HUES6 (cell line): Measurements from ENCODE around the gene RAB34.
"Not testable (repeated sequence)": the region's sequence is repeated elsewhere in the genome, so short reads cannot be mapped to it uniquely, and the experiment has no call there.

Experiments used
- H3K27ac ChIP-seq: 2 replicates; pipeline ENCODE4 v1.7.0; 2013; ENCODE audit warnings: low read depth, mild to moderate bottlenecking, low read length, inconsistent platforms
- H3K27me3 ChIP-seq: 2 replicates; pipeline ENCODE4 v1.6.1; 2013; ENCODE audit warnings: low read length; ENCODE audit not compliant: control insufficient read depth, insufficient read depth
- H3K36me3 ChIP-seq: 2 replicates; pipeline ENCODE4 v1.6.1; 2013; ENCODE audit warnings: low read length; ENCODE audit not compliant: control insufficient read depth, insufficient read depth
- H3K4me1 ChIP-seq: 2 replicates; pipeline ENCODE4 v1.6.1; 2013; ENCODE audit warnings: low read length; ENCODE audit not compliant: control insufficient read depth, insufficient read depth
- H3K4me3 ChIP-seq: 2 replicates; pipeline ENCODE4 v1.5.1; 2013; ENCODE audit warnings: low read depth, low read length
- H3K9ac ChIP-seq: one replicate; pipeline ENCODE4 v1.6.1; 2013; ENCODE audit warnings: mild to moderate bottlenecking, low read length
- H3K9me3 ChIP-seq: 2 replicates; pipeline ENCODE4 v1.6.1; 2013; ENCODE audit warnings: low read depth, low read length; ENCODE audit not compliant: control insufficient read depth, insufficient read depth

The RAB34 gene

DNA sequence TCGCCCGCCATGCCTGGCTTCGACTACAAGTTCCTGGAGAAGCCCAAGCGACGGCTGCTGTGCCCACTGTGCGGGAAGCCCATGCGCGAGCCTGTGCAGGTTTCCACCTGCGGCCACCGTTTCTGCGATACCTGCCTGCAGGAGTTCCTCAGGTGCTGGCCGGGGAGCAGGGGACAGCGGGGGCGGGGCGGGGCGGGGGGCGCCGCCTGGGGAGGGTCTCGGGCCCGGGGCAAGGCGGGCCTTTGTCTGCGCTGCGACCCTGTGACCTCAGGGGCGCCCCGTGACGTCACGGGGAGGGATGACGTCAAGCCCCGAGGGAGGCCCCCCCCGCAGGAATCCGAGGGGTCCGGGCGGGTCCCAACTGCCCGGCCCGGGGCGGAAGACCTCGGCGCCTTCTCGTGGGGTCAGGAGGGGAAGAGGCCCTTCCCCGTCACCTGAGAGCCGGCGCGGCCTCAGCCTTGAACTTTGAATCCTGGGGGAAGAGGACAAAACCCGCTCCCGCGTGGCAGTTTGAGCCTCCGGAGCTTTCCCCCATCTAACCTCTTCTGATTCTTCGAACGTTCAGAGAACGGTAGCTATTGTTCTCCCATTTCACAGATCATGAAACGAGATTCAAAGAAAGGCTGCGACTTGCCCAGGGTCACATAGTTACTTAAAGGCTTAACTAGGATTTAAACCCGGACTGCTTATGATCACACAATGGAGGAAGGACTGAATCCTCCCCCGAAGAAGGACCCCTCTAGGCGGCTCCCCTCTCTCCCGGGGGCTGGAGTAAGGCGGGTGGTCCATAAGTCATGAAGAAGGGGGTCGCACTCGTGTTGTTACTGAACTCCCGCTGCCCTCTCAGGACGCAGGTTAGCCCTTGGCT is 26.7 kb upstream of the RAB34 start:
- Histone ChIP-seq H3K27me3 (no peaks in the 10 kb centered on the region), H3K4me3 (peak overlapping the region; percentile 71), H3K9me3 (no peaks in the 10 kb centered on the region), H3K4me1 (peaks cover 33% of the 10 kb centered on the region), H3K36me3 (peaks cover 56% of the 10 kb centered on the region), H3K27ac (peak overlapping the region; percentile 86), H3K9ac (peak overlapping the region; percentile 99)

DNA sequence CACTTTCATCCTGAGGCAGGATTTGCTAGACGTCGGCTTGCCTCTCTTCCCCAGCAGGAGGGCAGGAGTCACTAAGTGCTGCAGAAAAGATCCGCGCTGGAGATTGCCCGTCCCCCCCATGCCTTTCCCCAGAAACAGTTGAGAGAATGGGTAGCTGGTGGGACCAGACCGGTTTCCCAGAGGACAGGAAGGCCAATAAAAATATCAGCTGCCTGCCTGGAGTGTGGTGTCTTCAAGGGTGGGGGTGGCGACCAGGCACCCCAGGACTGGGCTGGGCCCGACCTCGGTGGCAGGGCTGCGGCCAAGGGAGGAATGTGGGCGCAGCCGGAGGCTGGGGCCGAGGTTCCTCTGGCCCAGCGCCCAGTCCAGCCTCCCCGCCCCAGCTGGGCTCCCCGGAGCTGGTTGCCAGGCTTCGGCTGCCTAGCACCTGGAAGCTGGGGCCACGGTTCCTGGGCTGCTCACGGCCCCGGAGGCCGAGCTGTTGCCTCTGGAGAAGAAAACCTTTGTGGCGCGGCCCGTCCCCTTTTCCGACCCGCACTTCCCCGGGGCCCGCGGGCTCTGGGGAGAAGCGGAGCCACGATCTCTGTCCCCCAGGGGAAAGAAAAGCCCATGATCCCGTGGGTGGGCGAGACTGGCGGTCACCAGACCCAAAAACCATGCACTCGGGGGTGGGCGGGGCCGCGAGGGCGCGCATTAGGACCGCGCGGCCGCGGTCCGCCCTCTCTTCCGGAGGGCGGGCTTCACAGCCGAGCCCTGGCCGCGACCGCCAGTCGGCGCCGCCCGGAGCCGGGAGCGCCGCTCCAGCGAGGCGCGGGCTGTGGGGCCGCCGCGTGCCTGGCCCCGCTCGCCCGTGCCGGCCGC is 25.8 kb upstream of the RAB34 start, which contains the start of gene TRAF4:
Gene TRAF4 (plus strand): TSS at position 769 of the 861 bp plus-strand sequence. CDS start 102 bp downstream, outside the sequence.
- Histone ChIP-seq H3K27me3 (no peaks in the 10 kb centered on the region), H3K4me1 (peaks cover 33% of the 10 kb centered on the region), H3K4me3 (peak within 1 kb of the TSS; percentile 71), H3K9me3 (no peaks in the 10 kb centered on the region), H3K27ac (peak within 1 kb of the TSS; percentile 94), H3K36me3 (peaks cover 56% of the 10 kb centered on the region), H3K9ac (peak within 1 kb of the TSS; percentile 99)

DNA sequence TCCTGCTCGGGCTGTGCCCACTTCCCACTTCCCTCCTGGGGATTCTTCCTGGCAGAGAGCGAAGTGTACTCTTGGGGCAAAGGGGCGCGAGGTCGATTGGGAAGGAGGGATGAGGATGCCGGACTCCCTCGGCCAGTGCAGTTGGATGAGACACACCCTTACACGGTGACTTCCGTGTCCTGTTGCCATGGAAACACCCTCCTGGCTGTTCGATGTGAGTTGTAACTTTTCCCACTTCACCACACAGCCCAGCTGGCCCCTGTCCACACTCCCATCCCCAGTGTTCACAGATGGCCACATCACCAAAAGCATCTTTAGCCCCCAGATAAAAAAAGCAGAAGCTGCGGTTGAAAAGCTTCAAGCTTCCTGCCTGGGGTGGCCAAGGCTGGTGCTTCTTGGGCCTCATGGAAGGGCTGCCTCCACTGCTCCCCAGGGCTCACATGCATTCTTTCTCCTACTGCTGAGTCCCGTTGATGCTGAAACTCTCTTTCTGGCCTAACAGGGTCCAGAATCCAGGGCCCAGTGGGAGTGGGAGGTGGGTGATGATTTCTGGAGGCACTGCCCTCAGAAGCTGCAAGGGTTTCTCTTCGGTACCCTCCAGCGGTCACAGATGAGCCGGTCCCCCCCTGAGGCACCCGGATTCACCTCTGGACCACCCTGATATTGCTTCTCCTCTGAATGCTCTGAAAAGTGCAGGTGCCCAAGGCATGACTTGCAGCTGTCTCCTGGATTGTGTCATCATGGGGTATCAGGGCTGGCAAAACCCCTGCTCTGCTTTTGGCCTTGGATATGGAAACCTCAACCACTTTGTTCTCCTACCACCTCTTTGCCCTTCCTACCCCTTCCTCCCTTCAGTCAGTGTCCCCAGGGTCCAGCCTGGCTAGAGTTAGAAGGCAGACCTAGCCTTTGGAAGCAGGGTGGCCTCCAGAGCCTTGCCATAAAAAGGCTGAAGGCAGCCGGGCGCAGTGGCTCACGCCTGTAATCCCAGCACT is 24.0 kb upstream of the RAB34 start:
- H3K9ac ChIP-seq, result no peak overlapping the region
- no peaks in the 10 kb centered on the region for H3K27me3 ChIP-seq
- no peak overlapping the region for H3K27ac ChIP-seq
- peaks cover 22% of the 10 kb centered on the region for H3K4me1 ChIP-seq
- H3K36me3 ChIP-seq, result peaks cover 51% of the 10 kb centered on the region
- H3K9me3 ChIP-seq, result no peaks in the 10 kb centered on the region
- no peak overlapping the region for H3K4me3 ChIP-seq

GRCh38 chr17:28740406-28741357 is 23.0 kb upstream of the RAB34 start:
- H3K9ac ChIP-seq, result no peak overlapping the region
- peaks cover 12% of the 10 kb centered on the region for H3K4me1 ChIP-seq
- no peaks in the 10 kb centered on the region for H3K9me3 ChIP-seq

DNA sequence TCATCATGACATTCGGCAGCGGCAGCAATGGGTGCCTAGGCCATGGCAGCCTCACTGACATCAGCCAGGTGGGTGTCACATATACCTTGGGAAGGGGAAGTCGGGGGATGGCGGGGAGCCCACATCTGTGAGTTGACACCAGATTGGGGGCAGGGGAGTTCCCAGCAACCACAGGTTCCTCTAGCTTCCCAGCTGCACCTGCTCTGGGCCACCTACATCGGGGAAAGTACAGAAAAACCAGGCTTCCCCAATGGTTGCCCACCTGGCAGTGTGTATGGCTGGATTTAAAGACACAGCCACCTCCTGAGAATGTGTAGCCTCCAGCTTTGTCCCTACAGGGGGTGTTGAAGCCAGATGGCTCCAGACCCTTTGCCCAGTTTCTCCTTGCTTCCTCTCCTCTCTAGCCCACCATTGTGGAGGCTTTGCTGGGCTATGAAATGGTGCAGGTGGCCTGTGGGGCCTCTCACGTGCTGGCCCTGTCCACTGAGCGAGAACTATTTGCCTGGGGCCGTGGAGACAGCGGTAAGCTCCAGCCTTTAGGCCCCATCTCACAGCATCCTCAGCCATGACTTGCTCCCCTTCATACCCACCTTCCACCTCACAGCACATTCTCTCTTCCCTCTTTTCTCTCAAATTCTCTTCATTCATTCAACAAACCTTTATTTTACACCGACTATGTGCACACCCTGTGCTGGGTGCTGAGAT is 21.2 kb upstream of the RAB34 start:
- no peaks in the 10 kb centered on the region for H3K27me3 ChIP-seq
- H3K4me3 ChIP-seq, result no peak overlapping the region
- no peak overlapping the region for H3K27ac ChIP-seq
- peaks cover 47% of the 10 kb centered on the region for H3K36me3 ChIP-seq
- peaks cover 15% of the 10 kb centered on the region for H3K4me1 ChIP-seq
- no peaks in the 10 kb centered on the region for H3K9me3 ChIP-seq
- no peak overlapping the region for H3K9ac ChIP-seq

More at GRCh38 chr17:28740406-28741357, 23.0 kb upstream of the RAB34 start:
- no peak overlapping the region for H3K27ac ChIP-seq
- peaks cover 41% of the 10 kb centered on the region for H3K36me3 ChIP-seq
- no peaks in the 10 kb centered on the region for H3K27me3 ChIP-seq
- H3K4me3 ChIP-seq, result no peak overlapping the region

DNA sequence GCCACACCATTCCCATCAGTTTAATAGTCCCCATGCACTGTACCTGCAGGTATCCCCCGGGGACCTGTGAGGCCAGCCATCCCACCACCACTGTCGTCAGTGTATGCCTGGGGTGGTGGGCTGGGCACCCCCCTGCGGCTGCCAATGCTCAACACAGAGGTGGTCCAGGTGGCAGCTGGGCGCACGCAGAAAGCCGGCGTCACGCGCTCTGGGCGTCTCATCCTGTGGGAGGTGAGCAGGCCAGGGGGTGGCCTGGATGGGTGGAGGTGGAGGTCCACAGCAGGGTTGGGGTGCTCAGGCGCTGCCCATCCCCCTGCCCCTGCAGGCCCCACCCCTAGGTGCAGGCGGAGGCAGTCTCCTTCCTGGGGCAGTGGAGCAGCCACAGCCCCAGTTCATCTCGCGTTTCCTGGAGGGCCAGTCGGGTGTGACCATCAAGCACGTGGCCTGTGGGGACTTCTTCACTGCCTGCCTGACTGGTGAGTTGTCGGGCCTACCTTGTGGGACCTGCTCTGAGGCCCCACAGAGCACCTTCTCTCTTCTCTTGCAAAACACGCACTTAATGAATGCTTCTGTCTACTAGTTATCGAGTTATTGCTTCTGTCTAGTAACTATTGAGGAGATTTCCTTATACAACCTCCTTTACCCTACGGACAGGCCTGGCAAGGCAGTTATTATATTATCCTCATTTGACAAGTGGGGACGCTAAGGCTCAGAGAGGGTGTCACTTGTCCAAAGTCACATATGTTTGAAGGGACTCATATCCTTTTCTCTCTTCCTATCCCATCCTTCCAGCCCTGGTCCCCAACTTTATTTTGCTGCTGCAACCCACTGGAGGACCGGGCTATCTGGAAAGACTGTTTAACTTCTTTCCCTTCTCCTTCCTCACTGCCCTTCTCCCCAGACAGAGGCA is 20.4 kb upstream of the RAB34 start:
- H3K9ac ChIP-seq, result no peak overlapping the region
- H3K4me1 ChIP-seq, result peaks cover 15% of the 10 kb centered on the region
- peaks cover 49% of the 10 kb centered on the region for H3K36me3 ChIP-seq
- H3K9me3 ChIP-seq, result no peaks in the 10 kb centered on the region
- H3K4me3 ChIP-seq, result no peak overlapping the region
- H3K27me3 ChIP-seq, result no peaks in the 10 kb centered on the region
- H3K27ac ChIP-seq, result no peak overlapping the region

DNA sequence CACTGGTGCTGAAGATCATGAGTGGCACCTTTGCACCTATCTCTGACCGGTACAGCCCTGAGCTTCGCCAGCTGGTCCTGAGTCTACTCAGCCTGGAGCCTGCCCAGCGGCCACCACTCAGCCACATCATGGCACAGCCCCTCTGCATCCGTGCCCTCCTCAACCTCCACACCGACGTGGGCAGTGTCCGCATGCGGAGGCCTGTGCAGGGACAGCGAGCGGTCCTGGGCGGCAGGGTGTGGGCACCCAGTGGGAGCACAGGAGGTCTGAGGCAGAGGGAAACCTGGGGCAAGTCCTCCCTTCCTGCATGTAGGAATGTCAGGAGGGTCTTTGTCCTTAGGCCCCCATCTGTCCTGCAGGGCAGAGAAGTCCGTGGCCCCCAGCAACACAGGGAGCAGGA is 19.6 kb upstream of the RAB34 start:
- Histone ChIP-seq H3K27ac (no peak overlapping the region), H3K9me3 (no peaks in the 10 kb centered on the region), H3K4me3 (no peak overlapping the region), H3K27me3 (no peaks in the 10 kb centered on the region), H3K4me1 (peaks cover 9% of the 10 kb centered on the region; the same call in 1 of the 2 replicates), H3K9ac (no peak overlapping the region), H3K36me3 (peaks cover 49% of the 10 kb centered on the region)

DNA sequence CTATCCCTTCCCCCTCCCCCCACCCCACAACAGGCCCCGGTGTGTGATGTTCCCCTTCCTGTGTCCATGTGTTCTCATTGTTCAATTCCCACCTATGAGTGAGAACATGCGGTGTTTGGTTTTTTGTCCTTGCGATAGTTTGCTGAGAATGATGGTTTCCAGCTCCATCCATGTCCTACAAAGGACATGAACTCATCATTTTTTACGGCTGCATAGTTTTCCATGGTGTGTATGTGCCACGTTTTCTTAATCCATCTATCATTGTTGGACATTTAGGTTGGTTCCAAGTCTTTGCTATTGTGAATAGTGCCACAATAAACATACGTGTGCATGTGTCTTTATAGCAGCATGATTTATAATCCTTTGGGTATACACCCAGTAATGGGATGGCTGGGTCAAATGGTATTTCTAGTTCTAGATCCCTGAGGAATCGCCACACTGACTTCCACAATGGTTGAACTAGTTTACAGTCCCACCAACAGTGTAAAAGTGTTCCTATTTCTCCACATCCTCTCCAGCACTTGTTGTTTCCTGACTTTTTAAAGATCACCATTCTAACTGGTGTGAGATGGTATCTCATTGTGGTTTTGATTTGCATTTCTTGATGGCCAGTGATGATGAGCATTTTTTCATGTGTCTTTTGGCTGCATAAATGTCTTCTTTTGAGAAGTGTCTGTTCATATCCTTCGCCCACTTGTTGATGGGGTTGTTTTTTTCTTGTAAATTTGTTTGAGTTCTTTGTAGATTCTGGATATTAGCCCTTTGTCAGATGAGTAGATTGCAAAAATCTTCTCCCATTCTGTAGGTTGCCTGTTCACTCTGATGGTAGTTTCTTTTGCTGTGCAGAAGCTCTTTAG is 18.5 kb upstream of the RAB34 start:
- peaks cover 45% of the 10 kb centered on the region for H3K36me3 ChIP-seq
- not testable (repeated sequence) for H3K9ac ChIP-seq, H3K27me3 ChIP-seq, H3K9me3 ChIP-seq, H3K27ac ChIP-seq, H3K4me1 ChIP-seq, H3K4me3 ChIP-seq
